GM23338 (cell line): ENCODE data around the gene PER2. TPM values are rescaled to one million over a fixed set of nuclear protein-coding genes. Genes with fewer than 3 reads are reported as not detected.

Source experiments
- ATAC-seq: fragments of 200-7000 bp; cut with Tn5 transposase; 3 replicates; pipeline ENCODE4 v1.9.1; 2020
- DNase-seq: peaks from one replicate; pipeline ENCODE4 v3.0.0-alpha.2; 2015; ENCODE audit warnings: low spot score
- H2AFZ ChIP-seq: fragments of 200-600 bp; sonication (generic); 2 replicates; pipeline ENCODE4 v1.8.0; 2016; ENCODE audit warnings: antibody characterized with exemption, mild to moderate bottlenecking, moderate library complexity
- H3F3A ChIP-seq: fragments of 200-600 bp; sonication (generic); replicated peaks from 2 replicates; pipeline ENCODE4 v1.8.0; 2017; ENCODE audit warnings: antibody characterized with exemption, mixed run types, low read depth
- H3K27ac ChIP-seq: fragments of 200-600 bp; sonication (generic); 2 replicates; pipeline ENCODE4 v1.6.1; 2016; ENCODE audit warnings: low read depth
- H3K27me3 ChIP-seq: fragments of 200-600 bp; sonication (generic); 2 replicates; pipeline ENCODE4 v1.8.0; 2016; ENCODE audit warnings: mild to moderate bottlenecking, mixed run types, moderate library complexity; ENCODE audit not compliant: insufficient read depth
- H3K36me3 ChIP-seq: fragments of 200-600 bp; sonication (generic); 2 replicates; pipeline ENCODE4 v1.8.0; 2016; ENCODE audit warnings: mild to moderate bottlenecking; ENCODE audit not compliant: insufficient read depth
- H3K4me1 ChIP-seq: fragments of 200-600 bp; sonication (generic); 2 replicates; pipeline ENCODE4 v1.8.0; 2016; ENCODE audit warnings: mild to moderate bottlenecking, moderate library complexity; ENCODE audit not compliant: insufficient read depth
- H3K4me2 ChIP-seq: fragments of 200-600 bp; sonication (generic); 2 replicates; pipeline ENCODE4 v1.7.1; 2017; ENCODE audit warnings: mixed run types
- H3K4me3 ChIP-seq: fragments of 200-600 bp; sonication (generic); 2 replicates; pipeline ENCODE4 v1.6.1; 2016; ENCODE audit warnings: mixed run types
- H3K79me2 ChIP-seq: fragments of 200-600 bp; sonication (generic); replicated peaks from 2 replicates; pipeline ENCODE4 v1.8.0; 2017; ENCODE audit warnings: mild to moderate bottlenecking; ENCODE audit not compliant: insufficient read depth
- H3K9me2 ChIP-seq: fragments of 200-600 bp; sonication (generic); 2 replicates; pipeline ENCODE4 v1.8.0; 2017; ENCODE audit not compliant: insufficient read depth
- H4K20me1 ChIP-seq: fragments of 200-600 bp; sonication (generic); replicated peaks from 2 replicates; pipeline ENCODE4 v1.8.0; 2017; ENCODE audit warnings: mild to moderate bottlenecking; ENCODE audit not compliant: insufficient read depth
- H3K27ac Mint-ChIP-seq: 2 replicates; pipeline ENCODE4 v1.8.0; 2020; ENCODE audit warnings: inconsistent platforms, mild to moderate bottlenecking, moderate library complexity, mixed read lengths
- H3K27me3 Mint-ChIP-seq: 3 replicates; pipeline ENCODE4 v1.8.0; 2022; ENCODE audit warnings: low read depth, mild to moderate bottlenecking, moderate library complexity, mixed read lengths, inconsistent platforms; ENCODE audit not compliant: insufficient read depth, poor library complexity
- H3K36me3 Mint-ChIP-seq: 3 replicates; pipeline ENCODE4 v1.8.0; 2021; ENCODE audit warnings: low read depth, mild to moderate bottlenecking, inconsistent platforms, moderate library complexity, mixed read lengths
- H3K4me1 Mint-ChIP-seq: 3 replicates; pipeline ENCODE4 v1.8.0; 2020; ENCODE audit warnings: mild to moderate bottlenecking, inconsistent platforms, mixed read lengths
- H3K4me3 Mint-ChIP-seq: 3 replicates; pipeline ENCODE4 v1.8.0; 2021; ENCODE audit warnings: moderate library complexity, mild to moderate bottlenecking, inconsistent platforms, mixed read lengths
- H3K9me3 Mint-ChIP-seq: 3 replicates; pipeline ENCODE4 v1.8.0; 2020; ENCODE audit warnings: moderate library complexity, mild to moderate bottlenecking, inconsistent platforms, mixed read lengths
- CREB1 ChIP-seq: fragments of 250-450 bp; sonication (Bioruptor Pico); IDR thresholded peaks from 2 replicates; pipeline ENCODE4 v1.5.0; 2020; ENCODE audit warnings: low read depth, mild to moderate bottlenecking, moderate library complexity
- EZH2 ChIP-seq: fragments of 200-600 bp; sonication (generic); IDR thresholded peaks from one replicate; pipeline ENCODE4 v1.8.0; 2017; ENCODE audit warnings: antibody characterized with exemption, mild to moderate bottlenecking, low read depth; ENCODE audit not compliant: unreplicated experiment
- EZH2phosphoT487 ChIP-seq: fragments of 200-600 bp; sonication (generic); IDR thresholded peaks from one replicate; pipeline ENCODE4 v1.8.1; 2018; ENCODE audit warnings: antibody characterized with exemption; ENCODE audit not compliant: unreplicated experiment
- JUNB ChIP-seq: IDR thresholded peaks from one replicate; pipeline ENCODE4 v1.6.1; 2016; ENCODE audit warnings: antibody characterized with exemption; ENCODE audit not compliant: unreplicated experiment
- NANOG ChIP-seq: IDR thresholded peaks from 2 replicates; pipeline ENCODE4 v1.6.1; 2016; ENCODE audit warnings: antibody characterized with exemption, borderline replicate concordance
- POLR2AphosphoS5 ChIP-seq: IDR thresholded peaks from 2 replicates; pipeline ENCODE4 v1.6.1; 2016; ENCODE audit warnings: antibody characterized with exemption, low read depth
- STAT1 ChIP-seq: IDR thresholded peaks from one replicate; pipeline ENCODE4 v1.6.1; 2016; ENCODE audit warnings: antibody characterized with exemption; ENCODE audit not compliant: unreplicated experiment
- ZNF114 ChIP-seq: fragments of 250-450 bp; sonication (Bioruptor Pico); IDR thresholded peaks from 2 replicates; pipeline ENCODE4 v1.5.0; 2020; ENCODE audit warnings: mild to moderate bottlenecking, moderate library complexity
- ZNF331 ChIP-seq: fragments of 250-450 bp; sonication (Bioruptor Pico); IDR thresholded peaks from 2 replicates; pipeline ENCODE4 v1.5.0; 2020; ENCODE audit warnings: low read depth, mild to moderate bottlenecking, moderate library complexity
- polyA plus RNA-seq: library from polyadenylated mRNA; unstranded; fragments of >200 nt; fragmentation: Nextera tagmentation; extraction: Ambion mirVana; gene quantifications from 2 replicates; pipeline ENCODE4 v1.2.1, GENCODE V29; 2016
- total RNA-seq: library from RNA; depleted of rRNA; stranded (reverse); fragments of >200 nt; shearing (Covaris generic); gene quantifications from 2 replicates; pipeline ENCODE4 v1.2.3, GENCODE V29; 2014
- TF ChIP-seq, protein P1 (sequence below): IDR thresholded peaks from one replicate; pipeline ENCODE4 v1.6.1; 2018; ENCODE audit warnings: antibody characterized with exemption; ENCODE audit not compliant: unreplicated experiment
- TF ChIP-seq, protein P2 (sequence below), 2 experiments: fragments of 200-600 bp in 1 of 2; sonication (generic) in 1 of 2; conservative IDR thresholded peaks; 2 replicates each; pipeline versions ENCODE4 v1.5.1 to v1.6.1; 2016 to 2017; ENCODE audit warnings: antibody characterized with exemption in 2 of 2, low read depth in 2 of 2, mild to moderate bottlenecking in 2 of 2, moderate library complexity in 1 of 2
- TF ChIP-seq, protein P3 (sequence below): fragments of 250-450 bp; sonication (Bioruptor Pico); IDR thresholded peaks from 2 replicates; pipeline ENCODE4 v1.5.0; 2020; ENCODE audit warnings: mild to moderate bottlenecking, moderate library complexity
- TF ChIP-seq, protein P4 (sequence below): IDR thresholded peaks from 2 replicates; pipeline ENCODE4 v1.6.1; 2016; ENCODE audit warnings: antibody characterized with exemption

The PER2 gene
- total and polyA plus RNA-seq, 2 experiments from 2014 or later: 2.2 to 4.6 TPM

GRCh38 chr2:238220274-238220891 is 68.0 kb downstream of the PER2 start:
- Histone ChIP-seq H4K20me1 (no peaks in the 10 kb centered on the region), H3K36me3 (no peaks in the 10 kb centered on the region), H3K4me3 (no peak overlapping the region), H2AFZ (no peak overlapping the region; the same call in 1 of the 2 replicates), H3F3A (no peaks in the 10 kb centered on the region), H3K4me1 (no peaks in the 10 kb centered on the region), H3K79me2 (no peaks in the 10 kb centered on the region), H3K4me2 (no peak overlapping the region), H3K27me3 (no peaks in the 10 kb centered on the region), H3K9me2 (no peaks in the 10 kb centered on the region), H3K27ac (no peak overlapping the region)
- no peak overlapping the region for H3K27ac Mint-ChIP-seq
- peaks cover 4% of the 10 kb centered on the region for H3K4me1 Mint-ChIP-seq
- ATAC-seq (no peak), DNase-seq (no peak)
- no peaks in the 10 kb centered on the region for H3K9me3 Mint-ChIP-seq
- no peaks in the 10 kb centered on the region; the same call in 2 of the 3 replicates for H3K36me3 Mint-ChIP-seq
- TF ChIP-seq NANOG (no peak), CREB1 (CRISPR knock-in tag) (no peak), ZNF331 (CRISPR knock-in tag) (no peak), STAT1 (no peak), JUNB (no peak), POLR2AphosphoS5 (no peak), EZH2phosphoT487 (no peak), EZH2 (no peak), ZNF114 (no peak)
- TF ChIP-seq, protein P1, sequence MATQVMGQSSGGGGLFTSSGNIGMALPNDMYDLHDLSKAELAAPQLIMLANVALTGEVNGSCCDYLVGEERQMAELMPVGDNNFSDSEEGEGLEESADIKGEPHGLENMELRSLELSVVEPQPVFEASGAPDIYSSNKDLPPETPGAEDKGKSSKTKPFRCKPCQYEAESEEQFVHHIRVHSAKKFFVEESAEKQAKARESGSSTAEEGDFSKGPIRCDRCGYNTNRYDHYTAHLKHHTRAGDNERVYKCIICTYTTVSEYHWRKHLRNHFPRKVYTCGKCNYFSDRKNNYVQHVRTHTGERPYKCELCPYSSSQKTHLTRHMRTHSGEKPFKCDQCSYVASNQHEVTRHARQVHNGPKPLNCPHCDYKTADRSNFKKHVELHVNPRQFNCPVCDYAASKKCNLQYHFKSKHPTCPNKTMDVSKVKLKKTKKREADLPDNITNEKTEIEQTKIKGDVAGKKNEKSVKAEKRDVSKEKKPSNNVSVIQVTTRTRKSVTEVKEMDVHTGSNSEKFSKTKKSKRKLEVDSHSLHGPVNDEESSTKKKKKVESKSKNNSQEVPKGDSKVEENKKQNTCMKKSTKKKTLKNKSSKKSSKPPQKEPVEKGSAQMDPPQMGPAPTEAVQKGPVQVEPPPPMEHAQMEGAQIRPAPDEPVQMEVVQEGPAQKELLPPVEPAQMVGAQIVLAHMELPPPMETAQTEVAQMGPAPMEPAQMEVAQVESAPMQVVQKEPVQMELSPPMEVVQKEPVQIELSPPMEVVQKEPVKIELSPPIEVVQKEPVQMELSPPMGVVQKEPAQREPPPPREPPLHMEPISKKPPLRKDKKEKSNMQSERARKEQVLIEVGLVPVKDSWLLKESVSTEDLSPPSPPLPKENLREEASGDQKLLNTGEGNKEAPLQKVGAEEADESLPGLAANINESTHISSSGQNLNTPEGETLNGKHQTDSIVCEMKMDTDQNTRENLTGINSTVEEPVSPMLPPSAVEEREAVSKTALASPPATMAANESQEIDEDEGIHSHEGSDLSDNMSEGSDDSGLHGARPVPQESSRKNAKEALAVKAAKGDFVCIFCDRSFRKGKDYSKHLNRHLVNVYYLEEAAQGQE: no peak
- TF ChIP-seq, protein P2, sequence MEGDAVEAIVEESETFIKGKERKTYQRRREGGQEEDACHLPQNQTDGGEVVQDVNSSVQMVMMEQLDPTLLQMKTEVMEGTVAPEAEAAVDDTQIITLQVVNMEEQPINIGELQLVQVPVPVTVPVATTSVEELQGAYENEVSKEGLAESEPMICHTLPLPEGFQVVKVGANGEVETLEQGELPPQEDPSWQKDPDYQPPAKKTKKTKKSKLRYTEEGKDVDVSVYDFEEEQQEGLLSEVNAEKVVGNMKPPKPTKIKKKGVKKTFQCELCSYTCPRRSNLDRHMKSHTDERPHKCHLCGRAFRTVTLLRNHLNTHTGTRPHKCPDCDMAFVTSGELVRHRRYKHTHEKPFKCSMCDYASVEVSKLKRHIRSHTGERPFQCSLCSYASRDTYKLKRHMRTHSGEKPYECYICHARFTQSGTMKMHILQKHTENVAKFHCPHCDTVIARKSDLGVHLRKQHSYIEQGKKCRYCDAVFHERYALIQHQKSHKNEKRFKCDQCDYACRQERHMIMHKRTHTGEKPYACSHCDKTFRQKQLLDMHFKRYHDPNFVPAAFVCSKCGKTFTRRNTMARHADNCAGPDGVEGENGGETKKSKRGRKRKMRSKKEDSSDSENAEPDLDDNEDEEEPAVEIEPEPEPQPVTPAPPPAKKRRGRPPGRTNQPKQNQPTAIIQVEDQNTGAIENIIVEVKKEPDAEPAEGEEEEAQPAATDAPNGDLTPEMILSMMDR (conservative IDR thresholded peaks at IDR 0.05; ENCODE audit: low read depth in 2 of 2): no peak
- TF ChIP-seq, protein P3, sequence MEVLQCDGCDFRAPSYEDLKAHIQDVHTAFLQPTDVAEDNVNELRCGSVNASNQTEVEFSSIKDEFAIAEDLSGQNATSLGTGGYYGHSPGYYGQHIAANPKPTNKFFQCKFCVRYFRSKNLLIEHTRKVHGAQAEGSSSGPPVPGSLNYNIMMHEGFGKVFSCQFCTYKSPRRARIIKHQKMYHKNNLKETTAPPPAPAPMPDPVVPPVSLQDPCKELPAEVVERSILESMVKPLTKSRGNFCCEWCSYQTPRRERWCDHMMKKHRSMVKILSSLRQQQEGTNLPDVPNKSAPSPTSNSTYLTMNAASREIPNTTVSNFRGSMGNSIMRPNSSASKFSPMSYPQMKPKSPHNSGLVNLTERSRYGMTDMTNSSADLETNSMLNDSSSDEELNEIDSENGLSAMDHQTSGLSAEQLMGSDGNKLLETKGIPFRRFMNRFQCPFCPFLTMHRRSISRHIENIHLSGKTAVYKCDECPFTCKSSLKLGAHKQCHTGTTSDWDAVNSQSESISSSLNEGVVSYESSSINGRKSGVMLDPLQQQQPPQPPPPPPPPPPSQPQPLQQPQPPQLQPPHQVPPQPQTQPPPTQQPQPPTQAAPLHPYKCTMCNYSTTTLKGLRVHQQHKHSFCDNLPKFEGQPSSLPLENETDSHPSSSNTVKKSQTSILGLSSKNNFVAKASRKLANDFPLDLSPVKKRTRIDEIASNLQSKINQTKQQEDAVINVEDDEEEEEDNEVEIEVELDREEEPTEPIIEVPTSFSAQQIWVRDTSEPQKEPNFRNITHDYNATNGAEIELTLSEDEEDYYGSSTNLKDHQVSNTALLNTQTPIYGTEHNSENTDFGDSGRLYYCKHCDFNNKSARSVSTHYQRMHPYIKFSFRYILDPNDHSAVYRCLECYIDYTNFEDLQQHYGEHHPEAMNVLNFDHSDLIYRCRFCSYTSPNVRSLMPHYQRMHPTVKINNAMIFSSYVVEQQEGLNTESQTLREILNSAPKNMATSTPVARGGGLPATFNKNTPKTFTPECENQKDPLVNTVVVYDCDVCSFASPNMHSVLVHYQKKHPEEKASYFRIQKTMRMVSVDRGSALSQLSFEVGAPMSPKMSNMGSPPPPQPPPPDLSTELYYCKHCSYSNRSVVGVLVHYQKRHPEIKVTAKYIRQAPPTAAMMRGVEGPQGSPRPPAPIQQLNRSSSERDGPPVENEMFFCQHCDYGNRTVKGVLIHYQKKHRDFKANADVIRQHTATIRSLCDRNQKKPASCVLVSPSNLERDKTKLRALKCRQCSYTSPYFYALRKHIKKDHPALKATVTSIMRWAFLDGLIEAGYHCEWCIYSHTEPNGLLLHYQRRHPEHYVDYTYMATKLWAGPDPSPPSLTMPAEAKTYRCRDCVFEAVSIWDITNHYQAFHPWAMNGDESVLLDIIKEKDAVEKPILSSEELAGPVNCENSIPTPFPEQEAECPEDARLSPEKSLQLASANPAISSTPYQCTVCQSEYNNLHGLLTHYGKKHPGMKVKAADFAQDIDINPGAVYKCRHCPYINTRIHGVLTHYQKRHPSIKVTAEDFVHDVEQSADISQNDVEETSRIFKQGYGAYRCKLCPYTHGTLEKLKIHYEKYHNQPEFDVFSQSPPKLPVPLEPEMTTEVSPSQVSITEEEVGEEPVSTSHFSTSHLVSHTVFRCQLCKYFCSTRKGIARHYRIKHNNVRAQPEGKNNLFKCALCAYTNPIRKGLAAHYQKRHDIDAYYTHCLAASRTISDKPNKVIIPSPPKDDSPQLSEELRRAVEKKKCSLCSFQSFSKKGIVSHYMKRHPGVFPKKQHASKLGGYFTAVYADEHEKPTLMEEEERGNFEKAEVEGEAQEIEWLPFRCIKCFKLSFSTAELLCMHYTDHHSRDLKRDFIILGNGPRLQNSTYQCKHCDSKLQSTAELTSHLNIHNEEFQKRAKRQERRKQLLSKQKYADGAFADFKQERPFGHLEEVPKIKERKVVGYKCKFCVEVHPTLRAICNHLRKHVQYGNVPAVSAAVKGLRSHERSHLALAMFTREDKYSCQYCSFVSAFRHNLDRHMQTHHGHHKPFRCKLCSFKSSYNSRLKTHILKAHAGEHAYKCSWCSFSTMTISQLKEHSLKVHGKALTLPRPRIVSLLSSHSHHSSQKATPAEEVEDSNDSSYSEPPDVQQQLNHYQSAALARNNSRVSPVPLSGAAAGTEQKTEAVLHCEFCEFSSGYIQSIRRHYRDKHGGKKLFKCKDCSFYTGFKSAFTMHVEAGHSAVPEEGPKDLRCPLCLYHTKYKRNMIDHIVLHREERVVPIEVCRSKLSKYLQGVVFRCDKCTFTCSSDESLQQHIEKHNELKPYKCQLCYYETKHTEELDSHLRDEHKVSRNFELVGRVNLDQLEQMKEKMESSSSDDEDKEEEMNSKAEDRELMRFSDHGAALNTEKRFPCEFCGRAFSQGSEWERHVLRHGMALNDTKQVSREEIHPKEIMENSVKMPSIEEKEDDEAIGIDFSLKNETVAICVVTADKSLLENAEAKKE (CRISPR knock-in tag): no peak
- TF ChIP-seq, protein P4, sequence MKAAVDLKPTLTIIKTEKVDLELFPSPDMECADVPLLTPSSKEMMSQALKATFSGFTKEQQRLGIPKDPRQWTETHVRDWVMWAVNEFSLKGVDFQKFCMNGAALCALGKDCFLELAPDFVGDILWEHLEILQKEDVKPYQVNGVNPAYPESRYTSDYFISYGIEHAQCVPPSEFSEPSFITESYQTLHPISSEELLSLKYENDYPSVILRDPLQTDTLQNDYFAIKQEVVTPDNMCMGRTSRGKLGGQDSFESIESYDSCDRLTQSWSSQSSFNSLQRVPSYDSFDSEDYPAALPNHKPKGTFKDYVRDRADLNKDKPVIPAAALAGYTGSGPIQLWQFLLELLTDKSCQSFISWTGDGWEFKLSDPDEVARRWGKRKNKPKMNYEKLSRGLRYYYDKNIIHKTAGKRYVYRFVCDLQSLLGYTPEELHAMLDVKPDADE: no peak
- peaks cover 6% of the 10 kb centered on the region for H3K27me3 Mint-ChIP-seq
- H3K4me3 Mint-ChIP-seq: no peak overlapping the region
